ENCODE measurements around the gene SLC37A1. TPM values are rescaled to one million over a fixed set of nuclear protein-coding genes. Genes with fewer than 3 reads are reported as not detected.

The SLC37A1 gene
- total and polyA plus RNA-seq, 2 donors from 2014 or later: 3.4 to 21.8 TPM

DNA sequence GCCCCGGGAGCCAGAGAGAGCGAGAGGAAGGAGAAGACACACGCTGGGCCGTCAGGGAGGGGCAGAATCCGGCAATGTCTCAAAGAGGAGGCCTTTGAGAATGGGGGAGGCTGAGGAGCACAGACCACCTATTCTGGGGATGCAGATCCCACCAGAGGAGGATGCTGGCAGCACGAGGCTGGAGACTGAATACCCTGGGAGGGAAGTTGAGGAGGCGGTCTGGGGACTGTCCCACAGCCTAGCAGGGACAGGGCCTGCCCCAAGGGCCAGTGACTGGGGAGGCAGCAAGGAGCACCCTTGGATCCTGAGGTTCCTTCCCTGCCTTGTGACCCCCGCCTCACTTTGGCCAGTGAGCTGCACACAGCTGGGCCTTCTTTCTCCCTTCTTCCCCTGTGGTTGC is 49.2 kb downstream of the SLC37A1 start:
- H3K9ac ChIP-seq (ENCODE audit: low read length in 3 of 3): no peak overlapping the region
- no peak overlapping the region for H3K4me3 ChIP-seq (ENCODE audit: low read length in 3 of 3)
- intact Hi-C loops (cut with DNase I): no loop called here
- no peaks in the 10 kb centered on the region for H3K36me3 ChIP-seq (ENCODE audit: control insufficient read depth in 2 of 3, insufficient read depth in 3 of 3, low read length in 3 of 3)
- peaks cover 0 to 7% (median 3%) of the 10 kb centered on the region in 3 donors for H3K4me1 ChIP-seq (ENCODE audit: control insufficient read depth in 2 of 3, insufficient read depth in 2 of 3, low read depth in 1 of 3, low read length in 3 of 3)
- TF ChIP-seq, protein P1, sequence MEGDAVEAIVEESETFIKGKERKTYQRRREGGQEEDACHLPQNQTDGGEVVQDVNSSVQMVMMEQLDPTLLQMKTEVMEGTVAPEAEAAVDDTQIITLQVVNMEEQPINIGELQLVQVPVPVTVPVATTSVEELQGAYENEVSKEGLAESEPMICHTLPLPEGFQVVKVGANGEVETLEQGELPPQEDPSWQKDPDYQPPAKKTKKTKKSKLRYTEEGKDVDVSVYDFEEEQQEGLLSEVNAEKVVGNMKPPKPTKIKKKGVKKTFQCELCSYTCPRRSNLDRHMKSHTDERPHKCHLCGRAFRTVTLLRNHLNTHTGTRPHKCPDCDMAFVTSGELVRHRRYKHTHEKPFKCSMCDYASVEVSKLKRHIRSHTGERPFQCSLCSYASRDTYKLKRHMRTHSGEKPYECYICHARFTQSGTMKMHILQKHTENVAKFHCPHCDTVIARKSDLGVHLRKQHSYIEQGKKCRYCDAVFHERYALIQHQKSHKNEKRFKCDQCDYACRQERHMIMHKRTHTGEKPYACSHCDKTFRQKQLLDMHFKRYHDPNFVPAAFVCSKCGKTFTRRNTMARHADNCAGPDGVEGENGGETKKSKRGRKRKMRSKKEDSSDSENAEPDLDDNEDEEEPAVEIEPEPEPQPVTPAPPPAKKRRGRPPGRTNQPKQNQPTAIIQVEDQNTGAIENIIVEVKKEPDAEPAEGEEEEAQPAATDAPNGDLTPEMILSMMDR (IDR thresholded peaks at IDR 0.05; ENCODE audit: borderline replicate concordance, extremely low read depth, insufficient read depth): no peak
- H3K9me3 ChIP-seq (ENCODE audit: control insufficient read depth in 2 of 3, insufficient read depth in 1 of 3, low read length in 3 of 3): no peaks in the 10 kb centered on the region
- H3K27me3 ChIP-seq (ENCODE audit: control insufficient read depth, insufficient read depth, low read length): no peaks in the 10 kb centered on the region
- DNase-seq (peak in 1 of 5 donors; percentile 40), FAIRE-seq (no peak)
- no peak overlapping the region for H3K27ac ChIP-seq (ENCODE audit: low read depth in 2 of 2, low read length in 2 of 2)

DNA sequence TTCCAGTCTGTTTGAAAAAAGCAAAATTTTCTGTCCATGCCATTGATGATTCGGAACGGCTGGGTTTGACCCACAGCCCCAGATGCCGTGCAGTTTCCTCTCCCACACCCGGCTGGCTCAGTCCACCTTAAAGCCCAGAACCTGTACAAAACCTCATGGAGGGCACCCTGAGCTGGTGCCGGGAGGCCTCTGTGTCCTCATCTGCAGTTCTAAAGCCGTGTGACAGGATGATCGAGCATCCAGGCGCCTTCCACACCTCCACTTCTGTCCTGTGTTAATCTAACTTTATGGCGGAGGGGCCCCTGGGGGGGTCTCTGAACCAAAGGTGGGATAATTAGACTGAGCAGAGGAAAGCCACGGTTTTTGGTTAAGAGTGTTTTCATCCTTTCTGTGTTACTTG is 49.6 kb downstream of the SLC37A1 start:
- no peak overlapping the region for H3K4me3 ChIP-seq (ENCODE audit: low read length in 3 of 3)
- H3K4me1 ChIP-seq (ENCODE audit: control insufficient read depth in 2 of 3, insufficient read depth in 2 of 3, low read depth in 1 of 3, low read length in 3 of 3): peaks cover 0 to 7% (median 3%) of the 10 kb centered on the region in 3 donors
- no peaks in the 10 kb centered on the region for H3K27me3 ChIP-seq (ENCODE audit: control insufficient read depth, insufficient read depth, low read length)
- H3K36me3 ChIP-seq (ENCODE audit: control insufficient read depth in 2 of 3, insufficient read depth in 3 of 3, low read length in 3 of 3): no peaks in the 10 kb centered on the region
- H3K27ac ChIP-seq (ENCODE audit: low read depth in 2 of 2, low read length in 2 of 2): no peak overlapping the region
- intact Hi-C loops (cut with DNase I): no loop called here
- TF ChIP-seq, protein P1 (IDR thresholded peaks at IDR 0.05; ENCODE audit: borderline replicate concordance, extremely low read depth, insufficient read depth): no peak
- no peak for FAIRE-seq
- H3K9ac ChIP-seq (ENCODE audit: low read length in 3 of 3): no peak overlapping the region
- DNase-seq: peak in 2 of 5 donors; percentile 36 to 52
- no peaks in the 10 kb centered on the region for H3K9me3 ChIP-seq (ENCODE audit: control insufficient read depth in 2 of 3, insufficient read depth in 1 of 3, low read length in 3 of 3)

DNA sequence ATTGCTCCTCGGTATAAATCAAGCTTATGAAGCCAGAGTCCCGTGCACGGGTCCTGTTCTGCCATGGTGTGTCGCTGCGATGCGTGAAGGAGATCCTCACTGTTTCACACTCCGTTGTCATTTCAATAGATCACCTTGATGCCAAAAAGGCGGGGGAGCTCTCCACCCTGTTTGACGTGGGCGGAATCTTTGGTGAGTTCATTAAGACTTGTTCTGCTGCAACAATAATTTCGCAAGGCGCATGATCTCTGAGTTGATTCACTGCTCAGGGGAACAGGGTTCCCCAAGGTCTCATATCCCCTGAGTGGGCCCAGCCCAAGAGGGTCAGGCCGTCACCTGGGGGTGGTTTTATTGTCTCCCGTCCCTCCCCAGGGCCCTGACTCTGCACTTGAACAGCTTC is 50.0 kb downstream of the SLC37A1 start:
- H3K36me3 ChIP-seq (ENCODE audit: control insufficient read depth in 2 of 3, insufficient read depth in 3 of 3, low read length in 3 of 3): no peaks in the 10 kb centered on the region
- no peak overlapping the region for H3K27ac ChIP-seq (ENCODE audit: low read depth in 2 of 2, low read length in 2 of 2)
- peaks cover 0 to 7% (median 3%) of the 10 kb centered on the region in 3 donors for H3K4me1 ChIP-seq (ENCODE audit: control insufficient read depth in 2 of 3, insufficient read depth in 2 of 3, low read depth in 1 of 3, low read length in 3 of 3)
- H3K9me3 ChIP-seq (ENCODE audit: control insufficient read depth in 2 of 3, insufficient read depth in 1 of 3, low read length in 3 of 3): no peaks in the 10 kb centered on the region
- TF ChIP-seq, protein P1 (IDR thresholded peaks at IDR 0.05; ENCODE audit: borderline replicate concordance, extremely low read depth, insufficient read depth): no peak
- no peak for FAIRE-seq
- no peaks in the 10 kb centered on the region for H3K27me3 ChIP-seq (ENCODE audit: control insufficient read depth, insufficient read depth, low read length)
- H3K4me3 ChIP-seq (ENCODE audit: low read length in 3 of 3): no peak overlapping the region
- peak in 4 of 5 donors; percentile 58 to 80 (median 70) for DNase-seq
- no peak overlapping the region for H3K9ac ChIP-seq (ENCODE audit: low read length in 3 of 3)
- intact Hi-C loops (cut with DNase I): no loop called here

DNA sequence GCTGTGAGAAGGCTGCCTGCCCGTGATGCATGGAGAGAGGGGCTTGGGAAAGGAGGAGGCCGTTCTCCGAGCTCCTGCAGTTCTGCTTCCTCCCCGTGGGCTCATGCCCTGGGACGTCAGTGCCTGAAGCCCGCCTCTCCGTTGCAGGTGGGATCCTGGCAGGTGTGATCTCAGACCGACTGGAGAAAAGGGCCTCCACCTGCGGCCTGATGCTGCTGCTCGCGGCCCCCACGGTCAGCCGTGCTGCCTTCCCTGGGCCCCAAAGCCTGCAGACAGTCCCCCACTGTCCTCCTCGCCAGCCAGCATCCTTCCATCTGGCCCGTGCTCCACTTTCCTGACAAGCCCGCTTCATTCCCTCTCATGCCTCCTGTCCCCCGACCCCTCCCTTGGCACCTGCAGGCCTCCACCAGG is 50.9 kb downstream of the SLC37A1 start:
- H3K4me1 ChIP-seq (ENCODE audit: control insufficient read depth in 2 of 3, insufficient read depth in 2 of 3, low read depth in 1 of 3, low read length in 3 of 3): peaks cover 0 to 7% (median 3%) of the 10 kb centered on the region in 3 donors
- H3K9me3 ChIP-seq (ENCODE audit: control insufficient read depth in 2 of 3, insufficient read depth in 1 of 3, low read length in 3 of 3): no peaks in the 10 kb centered on the region
- no peak overlapping the region for H3K9ac ChIP-seq (ENCODE audit: low read length in 3 of 3)
- H3K27me3 ChIP-seq (ENCODE audit: control insufficient read depth, insufficient read depth, low read length): no peaks in the 10 kb centered on the region
- FAIRE-seq (no peak), DNase-seq (peak in 2 of 5 donors; percentile 44 to 61)
- H3K36me3 ChIP-seq (ENCODE audit: control insufficient read depth in 2 of 3, insufficient read depth in 3 of 3, low read length in 3 of 3): no peaks in the 10 kb centered on the region
- no peak overlapping the region for H3K4me3 ChIP-seq (ENCODE audit: low read length in 3 of 3)
- intact Hi-C loops (cut with DNase I): no loop called here
- TF ChIP-seq, protein P1 (IDR thresholded peaks at IDR 0.05; ENCODE audit: borderline replicate concordance, extremely low read depth, insufficient read depth): no peak
- no peak overlapping the region for H3K27ac ChIP-seq (ENCODE audit: low read depth in 2 of 2, low read length in 2 of 2)

Data from kidney (tissue), 14 donors.